Breast epithelium (tissue), 3 donors: Measurements from ENCODE around the gene NNMT.

ENCODE experiments used
- POLR2A ChIP-seq: fragments of 450-650 bp; IDR thresholded peaks from one replicate; pipeline ENCODE4 v1.6.1; 2016; ENCODE audit warnings: antibody characterized with exemption, mild to moderate bottlenecking, moderate library complexity
- POLR2AphosphoS5 ChIP-seq, 3 donors: sonication (generic); formaldehyde crosslinking; IDR thresholded peaks; one replicate each; pipeline ENCODE4 v1.6.1; 2017; ENCODE audit warnings: antibody characterized with exemption in 3 of 3
- TF ChIP-seq, protein P1 (sequence below), 3 donors: fragments of 450-650 bp; IDR thresholded peaks; one replicate each; pipeline ENCODE4 v1.5.1; 2016 to 2017; ENCODE audit warnings: antibody characterized with exemption in 3 of 3, mild to moderate bottlenecking in 3 of 3, moderate library complexity in 3 of 3

DNA sequence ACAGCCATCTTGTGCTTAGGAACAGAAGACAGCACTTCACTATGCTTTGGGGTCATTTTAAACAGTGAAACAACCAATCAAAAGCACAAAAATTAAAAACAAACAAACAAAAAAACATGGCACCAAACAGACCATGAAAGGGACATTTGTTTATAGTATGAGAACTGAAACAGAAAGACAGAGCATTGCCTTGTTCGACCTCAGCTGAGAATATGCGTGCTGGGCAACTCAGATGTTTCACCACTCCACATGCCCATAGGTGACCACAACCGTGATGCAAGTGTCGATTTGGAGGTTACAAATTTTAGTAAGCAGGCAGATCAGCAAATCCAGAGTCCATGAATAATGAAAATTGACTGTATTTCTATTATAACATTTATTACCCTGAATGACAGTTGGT is 30.0 kb downstream of the NNMT start:
- TF ChIP-seq, protein P1, sequence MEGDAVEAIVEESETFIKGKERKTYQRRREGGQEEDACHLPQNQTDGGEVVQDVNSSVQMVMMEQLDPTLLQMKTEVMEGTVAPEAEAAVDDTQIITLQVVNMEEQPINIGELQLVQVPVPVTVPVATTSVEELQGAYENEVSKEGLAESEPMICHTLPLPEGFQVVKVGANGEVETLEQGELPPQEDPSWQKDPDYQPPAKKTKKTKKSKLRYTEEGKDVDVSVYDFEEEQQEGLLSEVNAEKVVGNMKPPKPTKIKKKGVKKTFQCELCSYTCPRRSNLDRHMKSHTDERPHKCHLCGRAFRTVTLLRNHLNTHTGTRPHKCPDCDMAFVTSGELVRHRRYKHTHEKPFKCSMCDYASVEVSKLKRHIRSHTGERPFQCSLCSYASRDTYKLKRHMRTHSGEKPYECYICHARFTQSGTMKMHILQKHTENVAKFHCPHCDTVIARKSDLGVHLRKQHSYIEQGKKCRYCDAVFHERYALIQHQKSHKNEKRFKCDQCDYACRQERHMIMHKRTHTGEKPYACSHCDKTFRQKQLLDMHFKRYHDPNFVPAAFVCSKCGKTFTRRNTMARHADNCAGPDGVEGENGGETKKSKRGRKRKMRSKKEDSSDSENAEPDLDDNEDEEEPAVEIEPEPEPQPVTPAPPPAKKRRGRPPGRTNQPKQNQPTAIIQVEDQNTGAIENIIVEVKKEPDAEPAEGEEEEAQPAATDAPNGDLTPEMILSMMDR (IDR thresholded peaks at IDR 0.05): no peak
- no peak for TF ChIP-seq POLR2A
- TF ChIP-seq POLR2AphosphoS5 (IDR thresholded peaks at IDR 0.05): no peak
